ENCODE data around the gene OGG1.

The OGG1 gene

DNA sequence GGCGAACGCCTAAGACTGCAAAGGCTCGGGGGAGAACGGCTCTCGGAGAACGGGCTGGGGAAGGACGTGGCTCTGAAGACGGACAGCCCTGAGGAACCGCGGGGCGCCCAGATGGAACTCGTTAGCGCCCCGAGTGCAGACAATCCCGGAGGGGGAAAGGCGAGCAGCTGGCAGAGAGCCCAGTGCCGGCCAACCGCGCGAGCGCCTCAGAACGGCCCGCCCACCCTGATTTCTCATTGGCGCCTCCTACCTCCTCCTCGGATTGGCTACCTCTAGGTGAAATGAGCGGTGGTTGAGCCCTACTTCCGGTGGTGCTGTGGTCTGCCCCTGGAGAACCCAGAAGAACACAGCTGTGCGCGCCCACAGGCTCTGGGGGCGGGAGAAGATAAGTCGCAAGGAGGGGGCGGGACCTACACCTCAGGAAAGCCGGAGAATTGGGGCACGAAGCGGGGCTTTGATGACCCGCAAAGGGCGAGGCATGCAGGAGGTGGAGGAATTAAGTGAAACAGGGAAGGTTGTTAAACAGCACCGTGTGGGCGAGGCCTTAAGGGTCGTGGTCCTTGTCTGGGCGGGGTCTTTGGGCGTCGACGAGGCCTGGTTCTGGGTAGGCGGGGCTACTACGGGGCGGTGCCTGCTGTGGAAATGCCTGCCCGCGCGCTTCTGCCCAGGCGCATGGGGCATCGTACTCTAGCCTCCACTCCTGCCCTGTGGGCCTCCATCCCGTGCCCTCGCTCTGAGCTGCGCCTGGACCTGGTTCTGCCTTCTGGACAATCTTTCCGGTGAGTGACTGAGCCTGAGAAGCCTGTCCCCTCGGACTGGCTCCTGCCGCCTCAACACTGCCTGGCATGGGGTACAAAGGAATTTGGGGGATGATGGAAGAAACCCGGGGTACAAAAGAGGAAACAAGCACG lies at the start of gene OGG1:
Gene OGG1 (plus strand): TSS at position 308 of the 911 bp plus-strand sequence. CDS start 335 bp downstream, at position 643.
- H3K27me3 Mint-ChIP-seq (ENCODE audit: low read depth), result no peaks in the 10 kb centered on the region
- H3K4me1 Mint-ChIP-seq (ENCODE audit: low read depth), result peaks cover 32% of the 10 kb centered on the region
- no peaks in the 10 kb centered on the region for H3K9me3 Mint-ChIP-seq
- peak within 1 kb of the TSS; percentile 86 for H3K4me3 Mint-ChIP-seq
- H3K36me3 Mint-ChIP-seq (ENCODE audit: low read depth), result peaks cover 49% of the 10 kb centered on the region
- H3K27ac Mint-ChIP-seq, result peak within 1 kb of the TSS; percentile 89
- DNase-seq (ENCODE audit: low spot score), result peak; percentile 98

DNA sequence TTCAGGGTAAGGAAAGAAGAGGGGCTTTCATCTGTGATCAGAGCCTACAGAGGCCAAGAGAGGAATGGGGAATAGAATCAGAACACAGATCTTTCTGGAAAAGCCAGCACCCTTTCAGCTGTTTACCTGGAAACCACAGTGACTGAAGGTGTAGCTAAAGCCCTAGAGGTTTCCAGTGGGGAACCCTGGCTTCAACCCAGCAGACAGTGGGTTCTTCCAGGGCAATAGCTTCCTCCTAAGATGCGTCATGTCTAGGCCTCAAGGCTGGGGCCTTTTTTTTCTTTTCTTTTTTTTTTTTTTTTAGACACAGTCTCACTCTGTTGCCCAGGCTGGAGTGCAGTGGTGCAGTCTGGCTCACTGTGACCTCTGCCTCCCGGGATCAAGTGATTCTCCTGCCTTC lies 49.2 kb upstream of the OGG1 start:
- Mint-ChIP-seq H3K36me3 (ENCODE audit: low read depth) (peaks cover 12% of the 10 kb centered on the region), H3K27ac (no peak overlapping the region), H3K4me1 (ENCODE audit: low read depth) (no peaks in the 10 kb centered on the region), H3K27me3 (ENCODE audit: low read depth) (peaks cover 20% of the 10 kb centered on the region), H3K4me3 (no peak overlapping the region), H3K9me3 (no peaks in the 10 kb centered on the region)
- no peak for DNase-seq (ENCODE audit: low spot score)

DNA sequence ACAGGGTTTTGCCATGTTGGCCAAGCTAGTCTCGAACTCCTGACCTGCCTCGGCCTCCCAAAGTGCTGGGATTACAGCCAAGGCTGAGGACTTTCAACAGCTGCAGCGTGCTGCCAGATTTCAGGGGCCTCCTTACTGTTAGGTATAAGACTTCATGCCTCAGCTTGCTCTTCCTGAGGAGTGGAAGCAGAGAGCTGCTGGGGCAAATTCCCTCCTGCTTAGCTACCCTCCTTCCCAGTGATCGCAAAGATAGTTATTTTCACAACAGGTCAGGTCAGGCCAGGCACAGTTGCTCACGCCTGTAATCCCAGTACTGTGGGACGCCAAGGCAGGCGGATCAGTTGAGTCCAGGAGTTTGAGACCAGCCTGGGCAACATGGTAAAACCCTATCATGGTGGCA lies 48.7 kb upstream of the OGG1 start:
- Mint-ChIP-seq H3K4me3 (no peak overlapping the region), H3K27ac (no peak overlapping the region), H3K4me1 (ENCODE audit: low read depth) (no peaks in the 10 kb centered on the region), H3K27me3 (ENCODE audit: low read depth) (peaks cover 24% of the 10 kb centered on the region), H3K9me3 (no peaks in the 10 kb centered on the region), H3K36me3 (ENCODE audit: low read depth) (peaks cover 10% of the 10 kb centered on the region)
- DNase-seq (ENCODE audit: low spot score), result no peak

DNA sequence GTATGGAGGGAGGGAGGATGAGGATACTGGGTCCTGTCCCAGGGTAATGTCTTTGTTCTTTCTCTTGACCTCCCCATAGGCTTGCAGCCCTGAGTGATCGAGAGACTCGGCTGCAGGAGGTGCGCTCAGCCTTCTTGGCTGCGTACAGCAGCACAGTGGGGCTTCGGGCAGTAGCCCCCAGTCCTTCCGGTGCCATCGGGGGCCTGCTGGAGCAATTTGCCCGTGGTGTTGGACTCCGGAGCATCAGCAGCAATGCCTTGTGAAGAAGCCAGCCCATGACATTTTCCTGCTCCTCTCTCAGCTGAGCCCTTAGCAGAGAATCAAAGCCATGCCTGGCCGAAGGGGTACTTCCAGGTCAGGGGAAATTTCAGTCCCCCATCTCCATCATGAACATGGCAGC lies 48.0 kb upstream of the OGG1 start:
- no peak overlapping the region for H3K4me3 Mint-ChIP-seq
- no peaks in the 10 kb centered on the region for H3K4me1 Mint-ChIP-seq (ENCODE audit: low read depth)
- H3K27me3 Mint-ChIP-seq (ENCODE audit: low read depth), result peaks cover 31% of the 10 kb centered on the region
- H3K36me3 Mint-ChIP-seq (ENCODE audit: low read depth), result peaks cover 9% of the 10 kb centered on the region
- no peak for DNase-seq (ENCODE audit: low spot score)
- H3K9me3 Mint-ChIP-seq, result no peaks in the 10 kb centered on the region
- H3K27ac Mint-ChIP-seq, result no peak overlapping the region

DNA sequence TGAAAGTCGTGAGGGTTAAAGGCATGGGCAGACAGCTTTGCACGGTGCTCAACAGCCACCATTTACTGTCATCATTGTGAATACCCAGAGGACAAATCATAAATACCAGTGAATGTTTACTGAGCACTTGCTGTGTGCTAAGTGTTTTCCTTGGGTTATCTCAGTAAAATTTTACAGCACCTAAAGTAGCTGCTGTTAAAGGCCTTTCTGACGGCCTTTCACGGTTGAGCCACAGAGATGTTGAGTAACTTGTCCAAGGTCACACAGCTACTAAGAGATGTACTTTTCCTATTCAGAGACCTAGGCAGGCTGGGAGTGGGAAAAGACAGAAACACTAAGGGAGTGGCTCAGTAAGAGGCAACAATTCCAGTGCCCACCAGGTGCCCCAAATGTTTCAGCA lies 46.5 kb upstream of the OGG1 start:
- no peak overlapping the region for H3K27ac Mint-ChIP-seq

DNA sequence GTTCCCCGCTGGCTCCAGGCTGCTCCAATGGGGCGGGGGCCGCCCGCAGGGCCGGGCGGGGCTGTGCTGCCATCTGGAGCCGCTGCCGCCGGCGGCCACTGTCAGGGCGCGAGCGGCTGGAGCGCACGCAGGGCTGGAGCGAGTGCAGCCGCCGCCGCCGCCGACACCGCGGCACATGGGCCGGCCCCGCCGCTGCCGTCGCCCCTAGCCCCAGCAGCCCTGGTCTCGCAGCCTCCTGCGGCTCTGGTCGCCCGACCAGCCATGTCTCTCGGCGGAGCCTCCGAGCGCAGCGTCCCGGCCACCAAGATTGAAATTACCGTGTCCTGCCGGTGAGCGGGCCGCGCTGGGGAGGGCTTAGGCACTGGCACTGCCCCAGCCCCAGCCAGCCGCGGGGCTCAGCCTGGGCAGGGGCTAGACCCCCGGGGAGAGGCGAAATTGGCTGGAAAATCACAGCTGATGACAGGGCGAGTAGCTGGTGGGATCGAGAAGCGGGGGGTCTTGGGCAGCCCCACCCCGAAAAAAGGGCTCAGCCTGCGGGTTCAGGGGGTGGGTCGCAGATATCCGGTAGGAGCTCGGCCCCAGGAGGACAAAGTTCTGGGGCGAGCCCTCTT lies 45.9 kb upstream of the OGG1 start, which contains the start of gene CPNE9:
Gene CPNE9 (plus strand): TSS at position 98 of the 611 bp plus-strand sequence. CDS start 164 bp downstream, at position 262.
- Mint-ChIP-seq H3K4me1 (ENCODE audit: low read depth) (no peaks in the 10 kb centered on the region), H3K36me3 (ENCODE audit: low read depth) (peaks cover 7% of the 10 kb centered on the region), H3K27ac (no peak within 1 kb of the TSS), H3K9me3 (no peaks in the 10 kb centered on the region), H3K4me3 (no peak within 1 kb of the TSS), H3K27me3 (ENCODE audit: low read depth) (peaks cover 41% of the 10 kb centered on the region)
- DNase-seq (ENCODE audit: low spot score), result no peak

More for the DNA sequence above, 46.5 kb upstream of the OGG1 start:
- H3K4me1 Mint-ChIP-seq (ENCODE audit: low read depth), result no peaks in the 10 kb centered on the region
- H3K9me3 Mint-ChIP-seq, result no peaks in the 10 kb centered on the region
- DNase-seq (ENCODE audit: low spot score), result no peak
- peaks cover 39% of the 10 kb centered on the region for H3K27me3 Mint-ChIP-seq (ENCODE audit: low read depth)
- H3K36me3 Mint-ChIP-seq (ENCODE audit: low read depth), result peaks cover 7% of the 10 kb centered on the region
- H3K4me3 Mint-ChIP-seq, result no peak overlapping the region

DNA sequence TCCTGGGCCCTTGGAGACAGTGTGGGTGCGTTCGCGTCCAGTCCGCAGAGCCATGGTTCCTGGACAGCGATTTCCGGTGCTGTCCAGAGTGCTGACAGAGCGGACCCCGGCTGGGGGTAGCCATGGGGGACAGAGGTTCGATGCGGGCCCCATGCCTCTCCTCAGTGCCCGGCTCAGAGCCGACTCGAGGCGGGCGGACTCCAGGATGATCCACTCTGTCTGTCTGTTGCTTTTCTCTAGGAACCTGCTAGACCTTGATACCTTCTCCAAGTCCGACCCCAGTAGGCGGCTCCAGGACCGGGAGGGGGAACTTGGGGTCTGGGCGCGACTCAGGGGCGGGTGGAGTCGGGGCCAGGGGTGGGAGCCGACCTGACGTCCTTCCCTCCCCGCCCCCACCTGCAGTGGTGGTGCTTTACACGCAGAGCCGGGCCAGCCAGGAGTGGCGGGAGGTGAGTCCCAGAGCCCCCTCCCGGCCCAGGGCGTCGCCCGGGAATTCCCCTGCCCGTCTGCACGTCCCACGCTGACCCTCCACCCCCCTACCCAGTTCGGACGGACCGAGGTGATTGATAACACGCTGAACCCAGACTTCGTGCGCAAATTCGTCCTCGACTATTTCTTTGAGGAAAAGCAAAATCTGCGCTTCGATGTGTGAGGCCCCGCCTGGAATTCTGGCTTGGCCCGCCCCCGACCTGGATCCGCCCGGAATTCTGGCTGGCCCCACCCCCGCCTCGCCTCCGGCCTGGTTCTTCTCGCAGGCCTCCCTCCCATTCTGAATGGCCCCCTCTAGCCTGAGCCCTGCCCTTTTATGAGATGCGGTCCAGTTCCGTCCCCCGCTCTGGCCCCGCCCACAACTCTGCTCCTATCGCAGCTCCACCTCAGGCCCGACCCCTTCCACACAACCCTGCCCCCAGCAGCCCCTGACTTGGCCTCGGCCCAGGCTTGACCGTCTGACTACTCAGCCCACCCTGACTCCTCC lies 45.1 kb upstream of the OGG1 start:
- H3K27me3 Mint-ChIP-seq (ENCODE audit: low read depth), result peaks cover 41% of the 10 kb centered on the region
- peaks cover 6% of the 10 kb centered on the region for H3K36me3 Mint-ChIP-seq (ENCODE audit: low read depth)
- no peak overlapping the region for H3K27ac Mint-ChIP-seq

DNA sequence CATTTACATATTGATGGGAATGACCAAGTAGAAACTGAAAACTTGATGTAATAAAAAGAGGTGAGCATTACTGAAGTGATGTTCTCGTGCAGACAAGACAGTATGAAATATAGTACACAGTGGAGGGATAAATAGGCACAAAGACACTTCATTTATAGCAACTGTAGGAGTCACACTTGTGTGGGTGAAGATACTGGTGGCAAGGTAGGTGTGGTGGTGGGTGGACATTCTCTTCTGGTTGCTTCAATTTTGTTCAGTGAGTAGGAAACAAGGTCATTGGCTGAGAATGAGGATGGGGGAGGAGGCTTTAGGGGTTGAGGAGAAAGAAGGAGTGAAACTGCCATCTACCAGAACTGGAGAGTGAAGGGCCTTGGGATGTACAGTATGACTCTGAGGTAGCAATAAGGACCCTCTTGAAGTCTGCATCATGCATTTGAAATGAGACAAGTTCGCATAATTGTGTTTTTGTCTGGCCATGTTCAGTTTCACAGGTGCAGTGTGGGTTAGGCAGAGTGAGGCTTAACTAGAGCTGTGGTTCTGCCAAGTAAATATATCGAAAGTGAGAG lies 39.5 kb upstream of the OGG1 start:
- H3K27ac Mint-ChIP-seq, result no peak overlapping the region
- H3K27me3 Mint-ChIP-seq (ENCODE audit: low read depth), result peaks cover 27% of the 10 kb centered on the region
- DNase-seq (ENCODE audit: low spot score), result no peak
- no peaks in the 10 kb centered on the region for H3K4me1 Mint-ChIP-seq (ENCODE audit: low read depth)
- no peaks in the 10 kb centered on the region for H3K36me3 Mint-ChIP-seq (ENCODE audit: low read depth)
- H3K4me3 Mint-ChIP-seq, result no peak overlapping the region
- no peaks in the 10 kb centered on the region for H3K9me3 Mint-ChIP-seq

More for the DNA sequence above, 45.1 kb upstream of the OGG1 start:
- Mint-ChIP-seq H3K4me1 (ENCODE audit: low read depth) (no peaks in the 10 kb centered on the region), H3K9me3 (no peaks in the 10 kb centered on the region), H3K4me3 (peak overlapping the region; percentile 21)
- peak; percentile 13 for DNase-seq (ENCODE audit: low spot score)

DNA sequence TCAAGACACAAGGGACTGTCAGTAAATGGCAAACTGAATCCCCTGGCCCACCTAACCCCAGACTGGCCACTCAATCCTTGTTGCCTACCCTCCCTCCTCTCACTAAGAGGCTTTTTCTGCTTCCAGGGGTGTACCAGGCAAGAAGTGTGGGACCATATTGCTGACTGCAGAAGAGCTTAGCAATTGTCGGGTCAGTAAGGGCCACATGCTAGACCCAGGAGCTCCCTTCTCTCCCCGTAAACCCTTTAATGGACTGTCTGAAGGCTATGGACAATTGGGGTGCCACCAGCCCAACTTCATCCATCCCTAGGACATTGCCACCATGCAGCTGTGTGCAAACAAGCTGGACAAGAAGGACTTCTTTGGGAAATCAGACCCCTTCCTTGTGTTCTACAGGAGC lies 37.3 kb upstream of the OGG1 start:
- Mint-ChIP-seq H3K4me3 (no peak overlapping the region), H3K4me1 (ENCODE audit: low read depth) (no peaks in the 10 kb centered on the region), H3K27ac (no peak overlapping the region), H3K27me3 (ENCODE audit: low read depth) (peaks cover 8% of the 10 kb centered on the region), H3K9me3 (no peaks in the 10 kb centered on the region), H3K36me3 (ENCODE audit: low read depth) (no peaks in the 10 kb centered on the region)
- DNase-seq (ENCODE audit: low spot score), result no peak

DNA sequence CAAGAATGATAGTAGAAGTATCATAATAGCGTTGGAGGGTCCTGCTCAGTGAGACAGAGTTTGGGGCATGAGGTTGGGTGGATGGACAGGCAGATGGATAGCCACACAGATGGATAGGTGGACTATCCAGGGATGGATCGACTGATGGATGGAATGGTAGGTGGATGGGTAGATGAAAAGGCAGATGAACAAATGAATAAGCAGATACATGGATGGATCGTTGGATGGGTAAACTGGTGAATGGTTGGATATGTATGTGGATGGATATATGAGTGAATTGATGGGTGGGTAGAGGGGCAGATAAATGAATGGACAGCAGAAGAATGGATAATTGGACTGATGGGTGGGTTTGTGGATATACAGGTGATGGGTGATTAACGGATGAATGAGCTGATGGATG lies 36.6 kb upstream of the OGG1 start:
- no peaks in the 10 kb centered on the region for H3K9me3 Mint-ChIP-seq
- peaks cover 5% of the 10 kb centered on the region for H3K27me3 Mint-ChIP-seq (ENCODE audit: low read depth)
- H3K4me1 Mint-ChIP-seq (ENCODE audit: low read depth), result no peaks in the 10 kb centered on the region
- H3K27ac Mint-ChIP-seq, result no peak overlapping the region
- no peak overlapping the region for H3K4me3 Mint-ChIP-seq
- DNase-seq (ENCODE audit: low spot score), result no peak
- H3K36me3 Mint-ChIP-seq (ENCODE audit: low read depth), result no peaks in the 10 kb centered on the region

DNA sequence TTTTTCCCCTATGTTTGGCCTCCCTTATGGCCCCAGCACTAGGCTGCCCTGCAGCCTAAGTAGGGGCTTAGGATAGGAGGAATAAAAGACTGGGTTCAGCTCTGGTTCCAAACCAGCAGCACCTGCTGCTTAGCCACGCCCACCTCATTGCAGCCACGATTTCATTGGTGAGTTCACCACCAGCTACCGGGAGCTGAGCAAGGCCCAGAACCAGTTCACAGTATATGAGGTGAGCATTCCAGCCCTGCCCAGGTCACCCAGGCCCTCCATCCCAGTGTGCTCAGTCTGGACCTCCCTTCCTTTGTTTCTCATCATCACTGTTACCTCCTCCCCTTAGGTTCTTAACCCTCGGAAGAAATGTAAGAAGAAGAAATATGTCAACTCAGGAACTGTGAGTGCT lies 34.6 kb upstream of the OGG1 start:
- no peak overlapping the region for H3K27ac Mint-ChIP-seq
- no peak for DNase-seq (ENCODE audit: low spot score)

DNA sequence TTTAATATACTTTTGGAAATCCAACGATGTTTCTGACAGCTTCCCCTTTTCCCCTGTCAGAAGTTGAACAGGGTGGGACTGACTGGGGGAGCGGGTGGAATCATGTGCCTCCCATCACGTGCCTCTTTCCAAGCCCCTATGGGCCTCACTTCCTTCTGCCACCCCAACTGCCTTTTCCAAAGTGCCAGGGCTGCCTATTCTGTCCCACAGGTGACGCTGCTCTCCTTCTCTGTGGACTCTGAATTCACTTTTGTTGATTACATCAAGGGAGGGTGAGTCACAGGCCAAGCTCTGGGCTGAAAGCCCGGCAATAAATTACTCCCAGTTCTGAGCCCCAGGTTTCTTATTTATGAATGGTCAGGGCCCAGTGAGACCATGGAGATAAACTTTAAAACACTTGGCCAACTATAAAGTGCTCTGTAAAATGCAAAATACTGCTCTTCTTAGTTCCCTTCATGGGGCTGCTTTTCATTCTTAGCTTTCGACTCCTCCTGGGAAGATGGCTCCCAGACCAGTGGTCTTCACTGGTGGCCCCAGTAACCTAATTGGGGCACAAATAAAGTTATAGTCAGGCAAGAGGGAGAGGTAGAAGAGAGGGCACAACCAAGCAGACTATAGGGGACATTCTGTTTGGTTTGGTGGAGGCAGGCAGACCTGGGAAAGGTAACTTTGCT lies 33.9 kb upstream of the OGG1 start:
- Mint-ChIP-seq H3K36me3 (ENCODE audit: low read depth) (no peaks in the 10 kb centered on the region), H3K27me3 (ENCODE audit: low read depth) (peaks cover 3% of the 10 kb centered on the region)
- DNase-seq (ENCODE audit: low spot score), result peak; percentile 29

More for the DNA sequence above, 34.6 kb upstream of the OGG1 start:
- H3K9me3 Mint-ChIP-seq, result no peaks in the 10 kb centered on the region
- H3K27me3 Mint-ChIP-seq (ENCODE audit: low read depth), result peaks cover 3% of the 10 kb centered on the region
- H3K4me3 Mint-ChIP-seq, result no peak overlapping the region
- H3K36me3 Mint-ChIP-seq (ENCODE audit: low read depth), result no peaks in the 10 kb centered on the region
- no peaks in the 10 kb centered on the region for H3K4me1 Mint-ChIP-seq (ENCODE audit: low read depth)

More for the DNA sequence above, 33.9 kb upstream of the OGG1 start:
- no peaks in the 10 kb centered on the region for H3K9me3 Mint-ChIP-seq
- no peak overlapping the region for H3K27ac Mint-ChIP-seq
- H3K4me1 Mint-ChIP-seq (ENCODE audit: low read depth), result no peaks in the 10 kb centered on the region
- H3K4me3 Mint-ChIP-seq, result no peak overlapping the region
